Testis (tissue), 3 donors: ENCODE results near the gene CNTN5. TPM values are rescaled to one million over a fixed set of nuclear protein-coding genes. Genes with fewer than 3 reads are reported as not detected.

Experiments
- DNase-seq: peaks from one replicate; pipeline ENCODE4 v3.0.0-alpha.2; 2019
- H3K27ac ChIP-seq, 2 donors: fragments of 200-600 bp; sonication (generic); one replicate each; pipeline ENCODE4 v1.5.1; 2019
- H3K27me3 ChIP-seq: fragments of 200-600 bp; sonication (generic); one replicate; pipeline ENCODE4 v1.5.1; 2019
- H3K36me3 ChIP-seq: fragments of 200-600 bp; sonication (generic); one replicate; pipeline ENCODE4 v1.5.1; 2017; ENCODE audit warnings: low read depth; ENCODE audit errors: missing control alignments
- H3K4me1 ChIP-seq: fragments of 200-600 bp; sonication (generic); one replicate; pipeline ENCODE4 v1.5.1; 2019
- H3K4me3 ChIP-seq, 2 donors: fragments of 200-600 bp; sonication (generic); one replicate each; pipeline ENCODE4 v1.5.1; 2017 to 2019
- H3K9me3 ChIP-seq: fragments of 200-600 bp; sonication (generic); one replicate; pipeline ENCODE4 v1.5.1; 2017
- POLR2A ChIP-seq: fragments of 450-650 bp; IDR thresholded peaks from one replicate; pipeline ENCODE4 v1.6.1; 2017; ENCODE audit warnings: antibody characterized with exemption, mild to moderate bottlenecking, moderate library complexity
- WGBS, 2 donors: methylation state at CpG; one replicate each; pipeline ENCODE4 v1.1.5; 2018; 5-methylcytosine and 5-hydroxymethylcytosine counted together
- intact Hi-C: fragments of 100-400 bp; cut with DNase I; formaldehyde crosslinking; loops from one replicate; pipeline ENCODE4 v1.15.1; 2023; ENCODE audit warnings: low total_unique reads
- polyA plus RNA-seq: library from polyadenylated mRNA; stranded (reverse); fragments of 350-450 nt; fragmentation: Illumina TruSeq; extraction: RNeasy Lipid Tissue Mini Kit (QIAGEN cat#74804); gene quantifications from one replicate; pipeline ENCODE4 v1.2.3, GENCODE V29; 2014; ENCODE audit warnings: low read depth, low replicate concordance; ENCODE audit not compliant: insufficient read depth
- total RNA-seq, 2 donors: library from RNA; depleted of rRNA; stranded (reverse); fragments of >200 nt; gene quantifications; one replicate each; pipeline ENCODE4 v1.2.3, GENCODE V29; 2016
- TF ChIP-seq, protein P1 (sequence below), 3 experiments: fragments of 450-650 bp in 2 of 3; fragments of 200-600 bp in 1 of 3; sonication (generic) in 1 of 3; IDR thresholded peaks; one replicate each; pipeline ENCODE4 v1.5.1; 2016 to 2019; ENCODE audit warnings: antibody characterized with exemption in 3 of 3, mild to moderate bottlenecking in 2 of 3, moderate library complexity in 1 of 3

CNTN5 gene
- total and polyA plus RNA-seq, 3 donors from 2014 or later: 0.55 to 0.99 (median 0.78) TPM

DNA sequence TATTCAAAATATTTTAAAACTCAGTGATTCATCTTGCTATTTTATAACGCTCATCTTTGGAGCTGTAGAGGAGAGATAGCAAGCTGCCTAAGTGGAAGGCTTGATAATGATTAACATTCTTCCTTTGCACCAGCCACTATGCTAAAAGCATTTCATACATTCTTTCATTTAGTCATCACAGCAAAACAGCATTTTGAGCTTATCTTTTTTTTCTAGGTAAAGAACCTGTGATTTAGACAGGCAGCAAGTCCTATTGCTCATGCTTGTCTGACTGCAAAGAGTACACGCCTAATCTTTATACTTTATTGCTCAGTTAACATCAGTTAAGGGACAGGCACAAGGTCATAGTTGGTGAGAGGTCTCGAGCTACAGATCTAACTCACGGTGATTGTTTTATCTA is 953.2 kb downstream of the CNTN5 start:
- H3K4me1 ChIP-seq: no peaks in the 10 kb centered on the region
- H3K9me3 ChIP-seq: no peaks in the 10 kb centered on the region
- H3K27ac ChIP-seq: no peak overlapping the region
- intact Hi-C loops: no loop called here
- DNase-seq: no peak
- TF ChIP-seq, protein P1, sequence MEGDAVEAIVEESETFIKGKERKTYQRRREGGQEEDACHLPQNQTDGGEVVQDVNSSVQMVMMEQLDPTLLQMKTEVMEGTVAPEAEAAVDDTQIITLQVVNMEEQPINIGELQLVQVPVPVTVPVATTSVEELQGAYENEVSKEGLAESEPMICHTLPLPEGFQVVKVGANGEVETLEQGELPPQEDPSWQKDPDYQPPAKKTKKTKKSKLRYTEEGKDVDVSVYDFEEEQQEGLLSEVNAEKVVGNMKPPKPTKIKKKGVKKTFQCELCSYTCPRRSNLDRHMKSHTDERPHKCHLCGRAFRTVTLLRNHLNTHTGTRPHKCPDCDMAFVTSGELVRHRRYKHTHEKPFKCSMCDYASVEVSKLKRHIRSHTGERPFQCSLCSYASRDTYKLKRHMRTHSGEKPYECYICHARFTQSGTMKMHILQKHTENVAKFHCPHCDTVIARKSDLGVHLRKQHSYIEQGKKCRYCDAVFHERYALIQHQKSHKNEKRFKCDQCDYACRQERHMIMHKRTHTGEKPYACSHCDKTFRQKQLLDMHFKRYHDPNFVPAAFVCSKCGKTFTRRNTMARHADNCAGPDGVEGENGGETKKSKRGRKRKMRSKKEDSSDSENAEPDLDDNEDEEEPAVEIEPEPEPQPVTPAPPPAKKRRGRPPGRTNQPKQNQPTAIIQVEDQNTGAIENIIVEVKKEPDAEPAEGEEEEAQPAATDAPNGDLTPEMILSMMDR (IDR thresholded peaks at IDR 0.05): no peak
- no peak for TF ChIP-seq POLR2A
- no peaks in the 10 kb centered on the region for H3K36me3 ChIP-seq
- H3K4me3 ChIP-seq: no peak overlapping the region
- H3K27me3 ChIP-seq: no peaks in the 10 kb centered on the region
- 60 to 79% methylated on average over 4 of the region's 4 CpGs for WGBS, 2 donors

DNA sequence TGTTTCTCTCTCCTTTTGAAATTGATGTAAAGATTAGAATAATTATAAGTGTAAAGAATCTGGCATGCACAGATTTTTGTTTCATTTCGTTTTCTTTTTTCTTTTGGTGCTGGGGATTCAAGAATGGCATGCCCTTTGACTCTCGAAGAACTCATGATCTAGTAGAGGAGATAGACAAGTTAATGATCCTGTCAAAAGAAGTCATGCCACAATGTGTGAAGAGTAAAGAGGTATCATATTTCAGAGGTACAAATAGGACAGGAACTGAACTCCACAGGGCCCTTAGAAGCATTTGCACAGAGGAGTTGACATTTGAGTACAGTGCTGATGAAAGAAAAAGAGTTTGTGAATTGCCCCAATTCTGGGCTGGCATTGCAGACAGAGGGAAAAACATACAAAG is 958.3 kb downstream of the CNTN5 start:
- Histone ChIP-seq H3K36me3 (no peaks in the 10 kb centered on the region), H3K27ac (no peak overlapping the region), H3K27me3 (no peaks in the 10 kb centered on the region), H3K4me1 (no peaks in the 10 kb centered on the region), H3K9me3 (no peaks in the 10 kb centered on the region), H3K4me3 (no peak overlapping the region)
- WGBS, 2 donors: 69 to 76% methylated on average over 2 of the region's 2 CpGs
- DNase-seq: no peak
- intact Hi-C loops: no loop called here
- TF ChIP-seq POLR2A: no peak
- TF ChIP-seq, protein P1 (IDR thresholded peaks at IDR 0.05): no peak

GRCh38 chr11:99987821-99988470 is 967.2 kb downstream of the CNTN5 start:
- H3K36me3 ChIP-seq: no peaks in the 10 kb centered on the region
- no peak overlapping the region for H3K4me3 ChIP-seq
- H3K4me1 ChIP-seq: no peaks in the 10 kb centered on the region
- 50 to 52% methylated on average over 2 of the region's 2 CpGs for WGBS, 2 donors
- no peak overlapping the region for H3K27ac ChIP-seq
- TF ChIP-seq POLR2A: no peak
- TF ChIP-seq, protein P1 (IDR thresholded peaks at IDR 0.05): no peak
- intact Hi-C loops: no loop called here
- H3K9me3 ChIP-seq: no peaks in the 10 kb centered on the region
- DNase-seq: no peak
- no peaks in the 10 kb centered on the region for H3K27me3 ChIP-seq

GRCh38 chr11:99988471-99988837 is 967.7 kb downstream of the CNTN5 start:
- Histone ChIP-seq H3K27me3 (no peaks in the 10 kb centered on the region), H3K4me1 (no peaks in the 10 kb centered on the region), H3K36me3 (no peaks in the 10 kb centered on the region), H3K27ac (no peak overlapping the region), H3K9me3 (no peaks in the 10 kb centered on the region), H3K4me3 (no peak overlapping the region)
- no peak for DNase-seq
- WGBS, 2 donors: 47 to 59% methylated on average over 2 of the region's 2 CpGs
- intact Hi-C loops: no loop called here
- TF ChIP-seq POLR2A: no peak

- Histone ChIP-seq H3K36me3 (no peaks in the 10 kb centered on the region), H3K4me1 (no peaks in the 10 kb centered on the region), H3K27me3 (no peaks in the 10 kb centered on the region), H3K4me3 (no peak overlapping the region), H3K9me3 (no peaks in the 10 kb centered on the region), H3K27ac (no peak overlapping the region)
- TF ChIP-seq POLR2A: no peak
- TF ChIP-seq, protein P1 (IDR thresholded peaks at IDR 0.05): no peak
- no peak for DNase-seq
- intact Hi-C loops: no loop called here
- WGBS, 2 donors: 69 to 77% methylated on average over 3 of the region's 3 CpGs
Measured at GRCh38 chr11:100003985-100004384, 983.2 kb downstream of the CNTN5 start.
